Testis (tissue), 2 donors: ENCODE data around the gene ARHGAP25.
A peak's percentile ranks its signal among the peaks of the same experiment; 100 is the strongest.

Experiments used
- POLR2A ChIP-seq: fragments of 450-650 bp; IDR thresholded peaks from one replicate; pipeline ENCODE4 v1.6.1; 2017; ENCODE audit warnings: antibody characterized with exemption, mild to moderate bottlenecking, moderate library complexity
- TF ChIP-seq, protein P1 (sequence below), 3 experiments: fragments of 450-650 bp in 2 of 3; fragments of 200-600 bp in 1 of 3; sonication (generic) in 1 of 3; IDR thresholded peaks; one replicate each; pipeline ENCODE4 v1.5.1; 2016 to 2019; ENCODE audit warnings: antibody characterized with exemption in 3 of 3, mild to moderate bottlenecking in 2 of 3, moderate library complexity in 1 of 3

DNA sequence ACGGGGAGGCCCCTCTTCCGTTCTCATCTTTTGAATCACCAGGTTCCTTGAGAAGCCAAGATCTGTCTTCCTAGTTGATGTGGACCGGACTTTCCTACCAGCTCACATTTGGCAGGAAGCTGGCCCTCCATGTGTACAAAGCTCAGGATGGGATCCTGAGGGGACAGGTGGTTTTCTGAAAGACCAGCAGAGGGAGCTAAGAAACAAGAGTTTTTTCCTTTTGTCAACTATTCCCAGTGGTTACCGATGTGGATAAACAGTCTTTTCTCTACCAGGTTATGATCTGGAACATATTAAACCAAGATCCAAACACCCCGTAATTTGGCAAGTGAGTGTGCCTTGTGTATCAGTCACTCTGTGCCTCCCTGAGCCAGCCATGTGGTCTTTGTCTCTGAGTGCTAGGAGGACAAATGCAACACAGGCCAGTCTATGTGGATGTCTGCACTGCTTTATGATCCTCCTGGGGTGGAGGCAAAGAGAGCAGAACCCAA is 25.1 kb upstream of the ARHGAP25 start:
- TF ChIP-seq, protein P1, sequence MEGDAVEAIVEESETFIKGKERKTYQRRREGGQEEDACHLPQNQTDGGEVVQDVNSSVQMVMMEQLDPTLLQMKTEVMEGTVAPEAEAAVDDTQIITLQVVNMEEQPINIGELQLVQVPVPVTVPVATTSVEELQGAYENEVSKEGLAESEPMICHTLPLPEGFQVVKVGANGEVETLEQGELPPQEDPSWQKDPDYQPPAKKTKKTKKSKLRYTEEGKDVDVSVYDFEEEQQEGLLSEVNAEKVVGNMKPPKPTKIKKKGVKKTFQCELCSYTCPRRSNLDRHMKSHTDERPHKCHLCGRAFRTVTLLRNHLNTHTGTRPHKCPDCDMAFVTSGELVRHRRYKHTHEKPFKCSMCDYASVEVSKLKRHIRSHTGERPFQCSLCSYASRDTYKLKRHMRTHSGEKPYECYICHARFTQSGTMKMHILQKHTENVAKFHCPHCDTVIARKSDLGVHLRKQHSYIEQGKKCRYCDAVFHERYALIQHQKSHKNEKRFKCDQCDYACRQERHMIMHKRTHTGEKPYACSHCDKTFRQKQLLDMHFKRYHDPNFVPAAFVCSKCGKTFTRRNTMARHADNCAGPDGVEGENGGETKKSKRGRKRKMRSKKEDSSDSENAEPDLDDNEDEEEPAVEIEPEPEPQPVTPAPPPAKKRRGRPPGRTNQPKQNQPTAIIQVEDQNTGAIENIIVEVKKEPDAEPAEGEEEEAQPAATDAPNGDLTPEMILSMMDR (IDR thresholded peaks at IDR 0.05), result peak; percentile 34 to 70 (median 56)
- no peak for TF ChIP-seq POLR2A
